NCI-H146 (cell line): Measurements from ENCODE around the gene AGPAT2.

ENCODE experiments used
- DNase-seq: peaks from one replicate; lab custom pipeline; 2025; lab: John Stamatoyannopoulos, UW

AGPAT2 gene

DNA sequence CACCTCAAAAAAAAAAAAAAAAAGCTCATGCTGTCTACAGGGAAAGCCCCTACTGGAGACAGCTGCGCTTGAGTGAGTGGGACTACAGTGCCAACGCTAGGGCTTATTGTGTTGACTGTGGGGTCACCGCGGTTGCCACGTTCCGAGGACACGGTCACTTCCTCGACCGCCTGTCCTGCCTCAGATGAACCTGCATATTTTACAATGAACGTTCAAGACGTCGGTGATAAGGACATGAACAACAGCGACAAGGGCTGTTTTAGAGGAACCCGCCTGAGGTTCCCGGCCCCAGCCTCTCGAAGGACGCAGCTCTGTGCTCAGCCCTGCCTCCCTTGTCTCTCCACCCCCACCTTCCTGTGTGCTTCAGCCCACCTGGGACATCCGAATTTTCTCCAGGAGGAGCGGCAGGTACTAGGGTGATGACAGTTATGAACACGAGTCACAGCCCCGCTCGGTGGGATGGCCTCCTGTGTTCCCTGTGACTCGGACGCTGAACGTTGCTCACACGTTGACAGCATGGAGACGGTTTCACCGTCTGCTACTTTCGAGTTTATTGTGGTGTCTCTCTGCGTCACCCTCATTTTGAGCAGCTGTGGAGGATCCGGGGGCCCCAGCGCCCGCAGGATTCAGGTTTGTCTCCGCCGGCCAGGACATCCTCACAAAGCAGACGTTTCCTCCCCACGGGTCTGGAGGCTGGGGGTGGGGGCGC is 13.9 kb upstream of the AGPAT2 start:
- no peak for DNase-seq

DNA sequence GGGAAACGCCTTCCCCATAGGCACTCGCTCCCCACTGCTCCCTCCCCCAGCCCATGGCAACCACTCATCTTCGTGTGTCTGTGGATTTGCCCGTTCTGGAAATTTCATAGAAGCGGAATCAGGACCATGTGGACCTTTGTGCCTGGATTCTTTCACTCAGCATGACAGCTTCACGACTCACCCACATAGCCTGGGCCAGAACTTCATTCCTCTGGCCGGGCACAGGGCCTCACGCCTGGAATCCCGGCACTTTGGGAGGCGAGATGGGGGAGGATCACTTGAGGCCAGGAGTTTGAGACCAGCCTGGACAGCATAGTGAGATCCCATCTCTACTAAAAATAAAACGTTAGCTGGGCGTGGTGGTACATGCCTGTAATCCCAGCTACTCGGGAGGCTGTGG is 13.0 kb upstream of the AGPAT2 start:
- no peak for DNase-seq

- DNase-seq, result no peak
These were observed 11.5 kb upstream of the AGPAT2 start for GRCh38 chr9:136698635-136699246.

- no peak for DNase-seq
These were observed 10.7 kb upstream of the AGPAT2 start for GRCh38 chr9:136697821-136698526.

DNA sequence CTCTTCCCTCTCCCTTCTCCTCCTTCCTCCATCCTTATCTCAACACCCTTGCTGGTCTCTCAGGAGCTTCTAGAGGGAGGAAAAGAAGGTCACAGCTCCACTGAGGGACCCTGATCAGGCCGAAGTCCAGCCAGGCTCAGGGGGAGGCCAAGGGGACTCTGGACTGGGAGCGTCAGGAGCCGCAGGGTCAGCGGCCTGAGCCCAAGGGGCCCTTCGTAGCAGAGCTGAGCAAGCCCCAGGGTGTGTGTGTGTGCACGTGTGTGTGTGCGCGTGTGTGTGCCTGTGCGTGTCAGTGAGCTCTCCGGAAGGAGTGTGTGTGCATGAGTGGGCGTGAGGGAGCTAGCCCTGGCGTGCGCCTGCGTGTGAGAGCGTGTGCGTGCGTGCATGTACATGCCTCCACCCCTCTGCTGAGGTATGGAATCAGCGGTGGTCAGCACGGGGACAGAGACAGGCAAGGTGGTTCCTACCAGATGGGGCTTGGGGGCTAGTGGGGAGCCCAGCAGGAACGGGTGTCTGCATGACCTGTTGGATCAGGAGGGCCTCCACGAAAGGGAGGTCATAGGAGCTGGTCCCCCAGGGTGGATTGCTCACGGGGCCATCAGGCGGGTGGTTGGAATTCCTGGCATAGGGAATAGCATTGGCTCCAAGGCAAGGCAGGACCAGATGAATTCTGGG is 10.0 kb upstream of the AGPAT2 start:
- no peak for DNase-seq

DNA sequence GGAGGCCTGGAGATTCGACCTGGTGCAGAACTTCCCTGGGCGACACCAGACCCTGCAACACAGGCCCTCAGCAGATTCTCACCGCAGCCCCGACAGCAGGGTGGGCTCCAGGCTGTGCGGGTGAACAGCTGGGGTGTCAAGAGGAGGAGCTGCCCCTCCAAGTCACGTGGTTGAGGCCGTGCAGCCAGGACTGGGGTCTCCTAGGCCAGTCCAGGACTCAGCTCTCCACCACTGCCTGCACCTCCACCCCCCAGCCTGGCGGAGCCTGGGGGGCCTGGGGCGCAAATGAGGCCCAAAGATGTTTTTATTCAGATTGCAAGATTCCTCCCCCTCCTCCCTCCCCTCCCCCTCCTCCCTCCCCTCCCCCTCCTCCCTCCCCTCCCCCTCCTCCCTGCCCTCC is 9.2 kb upstream of the AGPAT2 start:
- DNase-seq, result no peak

GRCh38 chr9:136695955-136696354 is 8.7 kb upstream of the AGPAT2 start:
- peak; percentile 80 for DNase-seq

- peak; percentile 91 for DNase-seq
These were observed 8.2 kb upstream of the AGPAT2 start for GRCh38 chr9:136695435-136695895.

- DNase-seq, result no peak
These were observed 7.6 kb upstream of the AGPAT2 start for GRCh38 chr9:136694872-136695247.

DNA sequence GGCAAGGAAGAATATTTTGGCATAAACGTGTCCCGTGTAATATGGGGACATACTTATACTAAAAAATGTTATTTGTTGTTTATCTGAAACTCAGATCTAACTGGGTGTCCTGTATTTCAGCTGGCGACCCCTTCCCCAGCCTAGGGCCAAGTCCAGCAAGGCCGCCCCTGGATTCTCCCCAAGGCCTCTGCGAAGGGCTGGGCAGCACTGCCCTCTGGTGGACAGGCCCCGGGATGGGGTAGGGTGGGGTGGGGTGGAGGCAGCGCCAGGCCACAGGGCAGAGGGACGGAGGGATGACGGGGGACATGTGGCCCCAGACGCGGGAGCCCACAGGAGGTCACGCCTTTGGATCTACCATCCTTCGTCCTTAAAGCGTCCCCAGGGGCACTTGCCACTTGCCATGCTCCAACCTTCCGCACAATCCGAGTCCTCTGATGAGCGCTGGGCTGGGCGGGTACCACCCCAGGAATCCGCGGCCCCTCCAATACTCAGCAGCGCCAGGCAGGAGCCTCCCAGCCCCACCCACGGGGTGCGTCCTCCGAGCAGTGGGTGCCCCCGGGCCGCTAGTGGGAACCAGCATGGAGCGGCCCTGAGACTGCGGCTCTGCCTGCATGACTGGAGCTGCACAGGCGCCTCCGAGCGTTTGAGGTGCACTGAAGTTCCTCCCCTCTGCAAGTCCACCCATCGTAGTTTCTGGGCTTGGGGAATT is 7.1 kb upstream of the AGPAT2 start:
- DNase-seq, result peak; percentile 21

GRCh38 chr9:136693490-136694162 is 6.4 kb upstream of the AGPAT2 start:
- peak; percentile 48 for DNase-seq

- DNase-seq, result no peak
These were observed 5.9 kb upstream of the AGPAT2 start for GRCh38 chr9:136693135-136693489.

DNA sequence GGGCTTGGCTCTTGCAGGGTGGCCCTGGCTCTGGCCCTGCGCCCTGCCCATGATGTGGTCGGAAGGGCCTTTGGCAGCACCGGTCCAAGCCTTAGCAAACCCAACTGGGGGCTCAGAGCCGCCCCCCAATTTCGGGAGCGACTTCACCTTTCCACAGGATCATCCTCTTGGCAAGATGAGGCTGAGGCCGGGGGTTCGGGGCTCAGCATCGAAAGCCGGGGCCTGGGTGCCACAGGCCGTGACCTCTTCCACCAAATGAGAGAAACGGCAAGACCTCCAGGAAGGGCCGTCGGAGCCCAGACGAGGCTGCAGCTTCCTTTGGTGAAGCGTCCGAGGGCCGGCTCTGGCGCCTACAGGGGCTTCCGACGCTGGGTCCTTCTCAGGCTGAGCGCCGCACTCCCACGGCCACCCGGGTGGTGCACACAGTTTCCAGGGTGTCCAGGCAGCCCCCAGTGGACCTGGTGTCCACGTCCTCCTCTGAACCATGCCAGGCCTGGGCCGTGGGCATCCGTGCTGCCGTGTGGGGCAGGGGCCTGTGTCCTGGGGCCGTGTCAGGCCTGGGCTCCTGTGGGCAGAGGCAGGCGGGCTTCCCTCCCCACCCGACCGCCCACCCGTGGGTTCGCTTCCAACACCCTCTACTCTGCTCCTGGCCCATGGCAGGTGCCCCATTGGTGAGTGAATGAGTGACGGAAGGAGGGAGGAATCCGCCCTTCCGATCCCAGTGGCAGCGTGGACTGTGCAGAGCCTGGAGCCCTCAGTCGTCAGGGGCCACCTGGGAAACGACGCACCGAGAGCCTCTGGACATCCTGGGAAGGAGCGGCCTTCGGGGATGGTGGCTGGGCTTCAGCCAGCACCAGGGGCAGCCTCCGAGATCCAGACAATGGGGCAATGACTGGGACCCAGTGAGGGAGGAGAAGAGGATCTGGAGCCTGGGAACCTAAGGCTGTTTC is 5.2 kb upstream of the AGPAT2 start:
- DNase-seq, result no peak

DNA sequence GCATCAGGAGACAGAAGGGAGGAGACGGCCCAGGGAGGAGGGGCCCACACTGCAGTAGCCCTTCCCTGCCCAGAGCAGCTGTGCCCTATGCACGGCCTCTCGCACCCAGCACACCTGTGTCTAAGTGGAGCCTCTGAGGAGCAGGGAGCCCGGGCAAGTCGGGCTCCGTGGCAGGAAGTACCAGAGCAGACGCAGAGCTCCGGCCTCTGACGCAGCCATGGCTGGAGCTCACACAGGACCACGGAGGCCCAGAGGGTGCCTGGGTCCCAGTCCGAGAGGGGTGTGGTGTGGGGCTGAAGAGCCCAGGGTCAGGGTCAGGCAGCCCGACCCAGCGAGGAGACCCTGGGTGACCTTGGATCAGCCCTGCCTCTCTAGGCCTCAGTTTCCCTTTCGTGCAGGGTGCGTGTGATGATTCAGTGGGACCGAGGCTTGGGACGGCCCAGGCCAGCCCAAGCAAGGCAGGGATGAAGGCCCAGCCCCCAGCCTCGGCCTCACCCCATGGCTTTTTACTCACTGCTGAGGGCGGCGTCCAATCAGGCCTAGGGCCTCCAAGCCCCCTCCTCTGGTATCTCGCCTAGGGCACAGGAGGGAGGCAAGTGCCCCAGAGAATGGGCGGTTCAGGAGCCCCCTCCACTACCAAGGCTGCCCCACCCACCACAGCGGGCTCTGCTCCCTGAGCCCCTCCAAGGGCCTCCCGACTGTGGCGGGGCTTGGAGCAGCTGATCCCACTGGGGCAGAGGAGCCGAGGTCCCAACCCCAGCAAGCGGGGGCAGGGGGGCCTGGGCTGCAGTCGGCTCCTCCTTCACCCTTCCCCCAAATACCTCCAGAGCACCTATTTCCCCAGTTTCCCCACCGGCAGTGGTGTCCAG is 4.3 kb upstream of the AGPAT2 start:
- DNase-seq, result no peak

GRCh38 chr9:136690806-136691261 is 3.6 kb upstream of the AGPAT2 start:
- no peak for DNase-seq

DNA sequence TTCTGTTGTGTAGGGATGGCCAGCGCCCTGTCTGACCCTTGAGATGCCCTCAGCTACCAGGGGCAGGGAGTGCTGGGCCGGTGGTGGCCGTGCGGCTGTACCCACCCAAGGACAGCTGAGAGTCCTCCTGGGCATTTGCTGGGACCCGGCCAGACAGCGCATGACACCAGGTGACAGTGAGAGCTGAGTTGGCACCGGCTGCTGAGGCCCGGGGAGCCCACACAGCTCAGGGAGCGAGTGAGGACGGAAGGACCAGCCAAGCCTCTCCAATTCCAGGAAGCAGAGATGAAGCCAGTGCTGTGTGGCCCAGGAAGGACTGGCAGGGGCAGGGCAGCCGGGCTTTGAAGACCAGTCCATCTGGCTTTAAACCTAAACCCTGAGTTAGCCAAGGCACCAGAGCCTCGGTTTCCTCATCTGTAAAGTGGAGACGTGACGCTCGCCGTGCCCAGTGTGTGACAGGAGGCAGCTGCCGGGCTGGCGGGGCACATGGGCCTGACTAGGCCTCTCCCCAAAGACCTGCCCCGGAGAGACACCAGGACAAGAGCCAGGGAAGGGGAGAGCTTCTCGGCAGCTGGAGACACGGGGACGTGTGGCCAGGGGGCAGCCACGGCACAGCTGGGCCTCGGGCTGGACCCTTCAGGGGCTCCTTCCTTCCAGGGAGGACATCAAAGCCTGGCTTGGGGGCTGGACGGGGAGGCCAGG is 3.0 kb upstream of the AGPAT2 start:
- DNase-seq, result no peak

DNA sequence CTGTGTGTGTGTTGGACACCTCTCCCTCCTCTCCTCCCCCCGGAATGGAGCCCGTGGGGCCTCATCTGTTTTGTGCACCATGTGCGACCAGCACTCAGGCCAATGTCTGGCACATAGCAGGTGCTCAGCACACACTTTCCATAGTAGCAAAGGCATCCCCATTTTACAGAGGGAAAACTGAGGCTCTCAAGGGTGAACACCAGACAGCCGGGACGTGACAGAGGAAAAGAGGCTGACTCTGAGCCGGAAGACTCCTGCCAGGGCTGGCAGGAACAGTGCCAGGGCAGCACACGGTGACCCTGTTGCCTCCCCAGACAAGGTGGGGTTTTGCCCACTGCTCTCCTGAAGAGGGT is 1.8 kb upstream of the AGPAT2 start:
- DNase-seq, result no peak

DNA sequence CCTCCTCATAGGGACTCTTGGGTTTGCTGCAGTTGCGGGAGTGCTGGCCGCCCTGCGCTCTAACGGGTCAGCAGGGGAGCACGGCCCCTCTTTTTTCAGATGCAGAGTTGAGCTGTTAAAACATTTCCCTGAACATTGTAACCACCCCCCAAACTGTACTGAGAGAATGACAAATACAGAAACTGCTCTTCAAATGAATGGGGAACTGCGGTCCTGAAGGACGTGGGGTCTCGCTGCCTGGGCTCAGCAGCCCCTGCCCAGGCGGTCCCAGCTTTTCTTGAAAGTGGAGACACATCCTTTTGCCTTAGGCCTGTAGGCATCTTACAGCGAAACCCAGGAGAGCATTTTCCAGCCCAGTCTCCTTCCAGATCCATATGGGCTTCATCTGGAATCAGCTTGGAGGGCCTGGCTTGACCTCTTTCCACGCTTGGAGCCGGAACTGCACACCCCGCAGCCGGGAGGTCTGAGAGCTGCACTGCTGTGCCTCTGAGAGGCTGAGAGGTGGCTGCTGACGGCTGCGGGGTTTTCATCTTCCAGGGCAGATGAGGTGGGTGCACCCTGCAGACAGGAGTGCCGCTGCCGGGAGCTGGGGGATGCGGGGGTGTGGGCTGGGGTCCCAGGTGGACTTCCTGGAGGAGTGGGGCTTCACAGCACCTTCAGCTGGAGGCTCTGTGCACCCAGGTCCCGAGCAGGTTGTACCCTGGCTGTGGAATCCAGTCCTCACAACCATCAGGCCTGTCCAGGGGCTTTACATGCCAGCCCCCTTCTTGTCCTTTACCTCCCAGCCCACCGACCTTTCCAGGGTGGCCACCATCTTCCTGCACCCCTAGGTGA is 1.2 kb upstream of the AGPAT2 start:
- no peak for DNase-seq
